Measurements from ENCODE around the gene SAMD4A.

The SAMD4A gene

DNA sequence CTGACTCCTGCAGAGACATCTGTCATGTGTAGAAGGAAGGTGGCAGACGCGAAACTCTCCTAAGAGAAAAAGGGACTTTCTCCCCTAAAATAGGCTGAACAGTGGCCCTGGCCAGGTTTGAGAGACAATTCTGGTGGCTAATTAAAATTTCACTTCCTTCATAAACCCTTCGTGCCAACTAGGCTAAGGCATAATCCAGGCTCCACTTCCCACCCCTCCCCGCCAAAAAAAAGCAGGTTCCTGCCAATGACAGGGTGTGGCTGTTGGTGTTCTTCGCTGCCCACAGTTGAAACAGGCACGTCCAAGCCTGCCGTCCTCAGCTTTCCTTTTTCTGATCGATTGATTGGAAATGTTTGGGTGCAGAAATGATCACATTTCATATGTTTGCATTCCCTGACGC is 191.1 kb downstream of the SAMD4A start:
- no peak for DNase-seq (ENCODE audit: low read depth, low spot score)
- H3K36me3 ChIP-seq (ENCODE audit: insufficient read depth, low read length): no peaks in the 10 kb centered on the region
- no peak overlapping the region for H3K9ac ChIP-seq (ENCODE audit: insufficient read length)

DNA sequence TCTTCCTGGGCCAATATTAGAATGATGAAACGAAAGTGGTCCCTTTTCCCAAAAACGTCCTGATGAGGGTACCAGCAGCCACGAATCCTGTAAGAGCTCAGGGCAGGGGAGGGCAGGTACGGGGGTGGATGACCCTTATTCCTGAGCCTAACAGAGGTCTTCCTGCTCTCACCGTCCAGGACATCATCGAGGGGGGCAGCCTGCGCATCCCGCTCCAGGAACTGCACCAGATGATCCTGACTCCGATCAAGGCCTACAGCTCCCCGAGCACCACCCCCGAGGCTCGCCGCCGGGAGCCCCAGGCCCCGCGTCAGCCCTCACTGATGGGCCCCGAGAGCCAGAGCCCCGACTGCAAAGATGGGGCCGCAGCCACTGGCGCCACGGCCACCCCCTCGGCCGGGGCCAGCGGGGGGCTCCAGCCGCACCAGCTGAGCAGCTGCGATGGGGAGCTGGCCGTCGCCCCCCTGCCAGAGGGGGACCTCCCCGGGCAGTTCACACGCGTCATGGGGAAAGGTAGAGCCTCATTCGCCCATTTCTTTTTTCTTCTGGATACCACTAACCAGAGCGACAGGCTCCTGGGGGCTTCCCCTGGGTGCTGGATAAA is 193.2 kb downstream of the SAMD4A start:
- TF ChIP-seq FOXP2 (optimal IDR thresholded peaks at IDR 0.05; ENCODE audit: control extremely low read depth, extremely low read length, insufficient read depth) (no peak), EZH2 (IDR thresholded peaks at IDR 0.05) (no peak), POLR2AphosphoS5 (IDR thresholded peaks at IDR 0.05; ENCODE audit: borderline replicate concordance, low read depth, low read length) (no peak)
- H3K27ac ChIP-seq: no peak overlapping the region
- no peak overlapping the region for H3K4me3 ChIP-seq
- H3K36me3 ChIP-seq (ENCODE audit: insufficient read depth, low read length): no peaks in the 10 kb centered on the region
- no peak for DNase-seq (ENCODE audit: low read depth, low spot score)
- no peak overlapping the region for H3K9ac ChIP-seq (ENCODE audit: insufficient read length)
- no peaks in the 10 kb centered on the region for H3K9me3 ChIP-seq (ENCODE audit: low read depth, low read length)

More for the DNA sequence above, 191.1 kb downstream of the SAMD4A start:
- no peak overlapping the region for H3K4me3 ChIP-seq
- TF ChIP-seq EZH2 (IDR thresholded peaks at IDR 0.05) (no peak), FOXP2 (optimal IDR thresholded peaks at IDR 0.05; ENCODE audit: control extremely low read depth, extremely low read length, insufficient read depth) (no peak), POLR2AphosphoS5 (IDR thresholded peaks at IDR 0.05; ENCODE audit: borderline replicate concordance, low read depth, low read length) (no peak)
- no peak overlapping the region for H3K27ac ChIP-seq
- H3K9me3 ChIP-seq (ENCODE audit: low read depth, low read length): no peaks in the 10 kb centered on the region

DNA sequence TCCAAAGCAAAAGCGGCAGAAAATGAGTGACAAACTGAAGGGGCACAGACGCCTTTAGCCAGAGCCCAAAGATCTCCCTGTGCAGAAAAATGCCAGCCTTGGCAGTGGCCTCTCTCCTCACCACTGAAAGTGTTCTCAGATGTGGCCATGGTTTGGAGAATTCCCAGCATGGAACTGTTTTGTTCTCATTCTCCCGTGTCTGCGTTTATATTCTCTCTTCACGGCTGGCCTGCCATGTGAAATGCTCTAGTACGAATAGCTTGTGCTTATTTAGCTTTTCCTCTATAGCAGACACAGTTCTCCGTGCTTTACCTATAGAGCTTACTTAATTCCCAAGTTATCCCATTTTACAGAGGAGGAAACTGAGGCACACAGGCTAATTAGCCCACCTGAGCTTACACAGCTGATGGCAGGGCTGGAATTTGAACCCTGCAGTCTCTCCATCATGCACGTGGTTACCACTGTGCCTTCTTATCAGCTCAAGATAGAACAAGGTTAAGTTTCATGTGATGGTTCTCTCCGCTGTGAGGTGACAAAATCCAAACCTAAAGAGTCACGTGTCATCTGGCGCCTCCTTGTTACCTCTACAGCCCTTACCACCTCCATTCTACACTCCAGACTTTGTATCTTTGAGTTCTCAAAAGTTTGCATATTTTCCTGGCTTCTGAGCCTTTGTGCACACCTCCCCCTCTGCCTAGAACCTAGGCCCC is 194.1 kb downstream of the SAMD4A start:
- DNase-seq (ENCODE audit: low read depth, low spot score): no peak
- Histone ChIP-seq H3K4me3 (no peak overlapping the region), H3K9ac (ENCODE audit: insufficient read length) (no peak overlapping the region), H3K27ac (no peak overlapping the region), H3K36me3 (ENCODE audit: insufficient read depth, low read length) (no peaks in the 10 kb centered on the region), H3K9me3 (ENCODE audit: low read depth, low read length) (no peaks in the 10 kb centered on the region)
- no peak for TF ChIP-seq FOXP2 (optimal IDR thresholded peaks at IDR 0.05; ENCODE audit: control extremely low read depth, extremely low read length, insufficient read depth)
- no peak for TF ChIP-seq EZH2 (IDR thresholded peaks at IDR 0.05)
- no peak for TF ChIP-seq POLR2AphosphoS5 (IDR thresholded peaks at IDR 0.05; ENCODE audit: borderline replicate concordance, low read depth, low read length)

DNA sequence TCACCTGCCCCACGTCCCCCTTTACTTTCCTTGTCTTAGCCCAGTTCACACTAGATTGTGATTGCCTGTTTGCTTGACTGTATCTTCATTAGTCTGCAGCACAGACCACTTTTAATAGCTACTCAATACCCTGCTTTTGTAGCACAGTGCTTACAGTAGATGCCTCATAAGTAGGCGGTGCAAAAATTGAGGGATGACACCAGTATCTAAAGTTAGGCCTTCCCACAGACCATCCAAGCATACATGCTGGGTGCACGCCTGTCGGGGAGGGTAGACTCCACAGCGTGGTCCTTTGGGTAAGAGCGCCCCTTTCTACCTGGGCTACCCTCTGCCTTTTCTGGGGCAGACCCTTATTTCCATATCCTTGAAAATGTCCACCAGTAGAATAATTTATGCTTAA is 194.9 kb downstream of the SAMD4A start:
- H3K9me3 ChIP-seq (ENCODE audit: low read depth, low read length): no peaks in the 10 kb centered on the region
- DNase-seq (ENCODE audit: low read depth, low spot score): no peak
- H3K9ac ChIP-seq (ENCODE audit: insufficient read length): no peak overlapping the region
- TF ChIP-seq POLR2AphosphoS5 (IDR thresholded peaks at IDR 0.05; ENCODE audit: borderline replicate concordance, low read depth, low read length) (no peak), EZH2 (IDR thresholded peaks at IDR 0.05) (no peak), FOXP2 (optimal IDR thresholded peaks at IDR 0.05; ENCODE audit: control extremely low read depth, extremely low read length, insufficient read depth) (no peak)
- H3K4me3 ChIP-seq: no peak overlapping the region
- no peaks in the 10 kb centered on the region for H3K36me3 ChIP-seq (ENCODE audit: insufficient read depth, low read length)
- H3K27ac ChIP-seq: no peak overlapping the region

DNA sequence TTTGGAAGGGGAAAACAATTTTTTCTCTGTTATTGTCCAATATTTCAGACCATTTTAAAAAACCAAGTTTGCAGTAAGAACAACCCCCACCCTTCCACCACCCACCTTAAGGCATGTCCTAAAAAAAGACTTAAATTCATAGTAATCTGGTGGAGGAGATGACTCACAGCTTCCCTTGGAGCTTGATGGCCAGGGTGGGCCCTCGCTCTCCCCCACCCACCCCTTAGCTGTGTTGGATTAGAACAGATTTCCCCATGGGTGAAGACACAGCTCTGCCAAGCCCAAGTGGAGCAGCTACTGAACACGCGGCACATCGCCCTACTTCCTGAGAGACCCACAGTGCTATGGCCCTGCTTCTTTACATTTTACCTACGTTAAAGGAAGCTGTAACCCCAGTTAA is 195.4 kb downstream of the SAMD4A start:
- TF ChIP-seq POLR2AphosphoS5 (IDR thresholded peaks at IDR 0.05; ENCODE audit: borderline replicate concordance, low read depth, low read length) (no peak), FOXP2 (optimal IDR thresholded peaks at IDR 0.05; ENCODE audit: control extremely low read depth, extremely low read length, insufficient read depth) (no peak), EZH2 (IDR thresholded peaks at IDR 0.05) (no peak)
- DNase-seq (ENCODE audit: low read depth, low spot score): no peak
- Histone ChIP-seq H3K4me3 (no peak overlapping the region), H3K27ac (no peak overlapping the region), H3K9me3 (ENCODE audit: low read depth, low read length) (no peaks in the 10 kb centered on the region), H3K9ac (ENCODE audit: insufficient read length) (no peak overlapping the region), H3K36me3 (ENCODE audit: insufficient read depth, low read length) (no peaks in the 10 kb centered on the region)

DNA sequence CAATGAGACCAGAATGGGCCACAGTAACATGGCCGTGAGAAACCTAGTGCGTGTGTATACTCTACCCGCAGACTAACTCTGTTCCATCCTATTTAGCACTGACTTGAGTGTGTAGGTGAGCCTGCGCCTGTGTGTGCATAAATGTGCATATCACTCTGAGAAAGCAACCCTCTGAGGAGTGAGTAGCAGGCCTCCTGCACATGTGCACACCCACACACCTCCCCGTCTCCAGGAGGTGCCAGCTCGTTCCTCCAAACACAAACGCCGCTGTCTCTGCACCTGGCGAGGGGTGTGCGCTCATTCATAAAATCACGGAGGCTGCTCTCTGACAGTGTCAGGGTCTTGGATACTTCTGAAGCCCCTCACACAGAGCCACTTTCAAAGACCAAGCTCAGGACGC is 196.8 kb downstream of the SAMD4A start:
- no peak overlapping the region for H3K9ac ChIP-seq (ENCODE audit: insufficient read length)
- no peak for DNase-seq (ENCODE audit: low read depth, low spot score)
- TF ChIP-seq EZH2 (IDR thresholded peaks at IDR 0.05): no peak
- TF ChIP-seq POLR2AphosphoS5 (IDR thresholded peaks at IDR 0.05; ENCODE audit: borderline replicate concordance, low read depth, low read length): no peak
- no peak for TF ChIP-seq FOXP2 (optimal IDR thresholded peaks at IDR 0.05; ENCODE audit: control extremely low read depth, extremely low read length, insufficient read depth)
- no peaks in the 10 kb centered on the region for H3K9me3 ChIP-seq (ENCODE audit: low read depth, low read length)
- H3K36me3 ChIP-seq (ENCODE audit: insufficient read depth, low read length): no peaks in the 10 kb centered on the region
- no peak overlapping the region for H3K27ac ChIP-seq
- H3K4me3 ChIP-seq: no peak overlapping the region

DNA sequence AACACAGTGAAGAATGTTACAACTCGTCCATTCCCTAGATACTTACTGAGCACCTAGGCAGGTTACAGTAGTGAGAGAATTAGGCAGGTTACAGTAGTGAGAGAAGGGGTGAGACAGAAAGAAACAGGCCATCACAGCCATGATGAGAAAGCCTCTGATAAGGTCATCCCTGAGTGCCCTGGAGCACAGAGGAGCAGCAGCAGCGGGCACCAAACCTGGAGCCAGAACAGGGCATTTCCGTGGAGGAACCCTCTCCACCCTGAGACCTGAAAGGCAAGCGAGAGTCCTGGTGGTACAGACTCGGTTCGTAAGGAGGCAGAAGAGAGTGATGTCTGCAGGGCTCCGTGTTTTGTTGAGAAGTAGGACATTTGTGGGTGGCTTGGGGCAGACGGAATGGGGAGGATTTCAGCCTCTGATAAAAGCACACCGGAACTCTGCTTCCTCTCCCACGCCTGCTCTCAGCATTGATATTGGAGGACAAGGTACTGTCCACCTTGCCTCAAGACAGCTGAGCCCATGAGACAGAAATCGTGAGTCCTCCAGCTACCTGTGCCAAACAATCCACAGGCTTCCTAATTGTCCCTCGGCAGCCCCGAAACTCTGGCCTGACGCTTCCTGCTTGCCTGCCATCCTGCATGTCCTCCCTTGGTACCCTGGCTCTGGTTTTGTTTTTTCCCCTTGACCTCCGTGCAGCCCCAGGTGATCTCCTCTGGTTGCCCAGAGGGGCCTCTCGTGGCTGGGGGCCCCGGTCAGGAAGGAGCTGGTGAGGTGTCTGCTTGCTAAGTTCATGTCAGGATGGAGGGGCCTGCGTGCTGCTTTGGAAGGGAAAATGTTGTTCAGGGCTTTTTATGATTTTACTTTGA is 199.6 kb downstream of the SAMD4A start:
- no peaks in the 10 kb centered on the region for H3K36me3 ChIP-seq (ENCODE audit: insufficient read depth, low read length)
- H3K9me3 ChIP-seq (ENCODE audit: low read depth, low read length): no peaks in the 10 kb centered on the region
- no peak overlapping the region for H3K9ac ChIP-seq (ENCODE audit: insufficient read length)
- TF ChIP-seq EZH2 (IDR thresholded peaks at IDR 0.05): no peak
- TF ChIP-seq POLR2AphosphoS5 (IDR thresholded peaks at IDR 0.05; ENCODE audit: borderline replicate concordance, low read depth, low read length): no peak
- TF ChIP-seq FOXP2 (optimal IDR thresholded peaks at IDR 0.05; ENCODE audit: control extremely low read depth, extremely low read length, insufficient read depth): no peak
- H3K27ac ChIP-seq: no peak overlapping the region
- no peak overlapping the region for H3K4me3 ChIP-seq
- DNase-seq (ENCODE audit: low read depth, low spot score): no peak

DNA sequence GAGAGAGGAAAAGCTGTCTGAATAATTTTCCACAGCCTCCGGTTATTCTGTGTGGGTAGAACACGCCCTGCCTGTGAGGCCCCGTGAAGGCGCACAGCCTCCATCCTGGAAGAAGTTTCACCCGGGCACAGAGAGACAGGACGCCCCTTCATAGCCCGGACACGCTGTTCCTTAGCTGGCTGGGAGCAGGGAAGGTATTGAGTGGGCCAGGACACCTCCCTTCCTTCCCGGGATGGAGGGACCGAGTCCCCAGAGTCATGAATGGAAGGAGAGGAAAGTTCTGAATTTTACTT is 200.2 kb downstream of the SAMD4A start:
- H3K9ac ChIP-seq (ENCODE audit: insufficient read length): no peak overlapping the region
- no peak for TF ChIP-seq FOXP2 (optimal IDR thresholded peaks at IDR 0.05; ENCODE audit: control extremely low read depth, extremely low read length, insufficient read depth)
- no peak for TF ChIP-seq POLR2AphosphoS5 (IDR thresholded peaks at IDR 0.05; ENCODE audit: borderline replicate concordance, low read depth, low read length)
- TF ChIP-seq EZH2 (IDR thresholded peaks at IDR 0.05): no peak

More for the DNA sequence above, 200.2 kb downstream of the SAMD4A start:
- no peak for DNase-seq (ENCODE audit: low read depth, low spot score)
- Histone ChIP-seq H3K36me3 (ENCODE audit: insufficient read depth, low read length) (no peaks in the 10 kb centered on the region), H3K27ac (no peak overlapping the region), H3K9me3 (ENCODE audit: low read depth, low read length) (no peaks in the 10 kb centered on the region), H3K4me3 (no peak overlapping the region)
